Stimulated activated CD4-positive, alpha-beta T cell treated with anti-CD3 and anti-CD28 coated beads, TNF-alpha, amount 100 ng/mL, for 1 hour (primary cell): ENCODE measurements around the gene RAVER1.

Source experiments
- DNase-seq, 3 donors: peaks; one replicate each; pipeline ENCODE4 v3.0.0-alpha.2; 2020; ENCODE audit warnings: low read depth in 3 of 3, low spot score in 1 of 3

RAVER1 gene

GRCh38 chr19:10270616-10271394 lies 62.5 kb downstream of the RAVER1 start, which contains the start of gene ICAM1:
TSS of gene ICAM1 (plus strand) at chr19:10271120. CDS start at chr19:10271160, 40 bp downstream.
- DNase-seq: peak in 1 of 3 donors; percentile 46

DNA sequence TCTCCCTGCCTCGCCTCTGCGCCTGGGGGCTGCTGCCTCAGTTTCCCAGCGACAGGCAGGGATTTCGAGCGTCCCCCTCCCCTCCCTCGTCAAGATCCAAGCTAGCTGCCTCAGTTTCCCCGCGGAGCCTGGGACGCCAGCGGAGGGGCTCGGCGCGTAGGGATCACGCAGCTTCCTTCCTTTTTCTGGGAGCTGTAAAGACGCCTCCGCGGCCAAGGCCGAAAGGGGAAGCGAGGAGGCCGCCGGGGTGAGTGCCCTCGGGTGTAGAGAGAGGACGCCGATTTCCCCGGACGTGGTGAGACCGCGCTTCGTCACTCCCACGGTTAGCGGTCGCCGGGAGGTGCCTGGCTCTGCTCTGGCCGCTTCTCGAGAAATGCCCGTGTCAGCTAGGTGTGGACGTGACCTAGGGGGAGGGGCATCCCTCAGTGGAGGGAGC lies 63.1 kb downstream of the RAVER1 start:
- no peak for DNase-seq

GRCh38 chr19:10269333-10270179 lies 63.8 kb downstream of the RAVER1 start:
- peak; percentile 71 to 89 (median 77) for DNase-seq

GRCh38 chr19:10268071-10268470 lies 65.3 kb downstream of the RAVER1 start:
- DNase-seq: no peak

DNA sequence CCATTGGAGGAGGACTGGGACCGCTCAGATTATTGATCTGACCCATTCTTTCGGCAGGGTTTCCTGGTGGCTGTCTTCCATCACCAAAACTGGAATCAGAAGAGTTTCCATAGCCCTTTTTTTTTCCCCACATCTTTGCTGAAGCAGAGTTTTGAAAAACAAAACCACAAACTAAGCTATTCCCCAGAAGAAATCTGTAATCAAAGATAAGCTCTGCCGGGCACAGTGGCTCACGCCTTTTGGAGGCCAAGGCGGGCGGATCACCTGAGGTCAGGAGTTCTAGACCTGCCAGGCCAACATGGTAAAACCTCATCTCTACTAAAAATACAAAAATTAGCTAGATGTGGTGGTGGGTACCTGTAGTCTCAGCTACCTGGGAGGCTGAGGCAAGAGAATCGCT lies 66.6 kb downstream of the RAVER1 start:
- DNase-seq: no peak
